Activated CD4-positive, CD25-positive, alpha-beta regulatory T cell treated with anti-CD3 and anti-CD28 coated beads, Interleukin-2, amount 50 U/mL, for 24 hours (primary cell): Measurements from ENCODE around the gene TEKTIP1.

ENCODE experiments used
- ATAC-seq, 2 donors: fragments of 150-1000 bp; cut with Tn5 transposase; one replicate each; pipeline ENCODE4 v1.10.0; 2021; ENCODE audit warnings: mild to moderate bottlenecking in 1 of 2, moderate library complexity in 1 of 2

The TEKTIP1 gene

DNA sequence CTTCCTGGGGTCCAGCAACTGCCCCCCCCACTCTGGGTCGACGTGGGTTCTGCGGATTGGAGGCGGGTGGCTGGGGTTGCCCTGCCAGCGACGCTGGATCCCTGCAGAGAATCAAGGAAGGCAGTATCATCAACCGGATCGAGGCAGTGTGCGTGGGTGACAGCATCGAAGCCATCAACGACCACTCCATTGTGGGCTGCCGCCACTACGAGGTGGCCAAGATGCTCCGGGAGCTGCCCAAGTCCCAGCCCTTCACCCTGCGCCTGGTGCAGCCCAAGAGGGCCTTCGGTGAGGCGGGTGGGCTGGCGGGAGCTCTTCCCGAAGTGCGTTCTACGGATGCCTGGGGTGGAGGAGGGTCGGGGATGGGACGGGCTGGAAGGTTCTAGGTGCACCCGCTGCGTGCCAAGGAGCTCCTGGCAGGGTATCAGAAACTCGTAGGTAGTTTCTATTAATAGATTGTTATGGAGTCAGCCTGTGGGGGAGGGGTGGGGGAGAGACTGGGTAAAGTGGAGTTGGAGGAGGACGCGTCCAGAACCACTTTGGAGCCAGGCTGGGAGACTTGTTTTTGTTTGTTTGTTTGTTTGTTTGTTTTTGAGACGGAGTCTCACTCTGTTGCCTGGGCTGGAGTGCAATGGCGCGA, 47.9 kb downstream of the TEKTIP1 start:
- no peak for ATAC-seq

DNA sequence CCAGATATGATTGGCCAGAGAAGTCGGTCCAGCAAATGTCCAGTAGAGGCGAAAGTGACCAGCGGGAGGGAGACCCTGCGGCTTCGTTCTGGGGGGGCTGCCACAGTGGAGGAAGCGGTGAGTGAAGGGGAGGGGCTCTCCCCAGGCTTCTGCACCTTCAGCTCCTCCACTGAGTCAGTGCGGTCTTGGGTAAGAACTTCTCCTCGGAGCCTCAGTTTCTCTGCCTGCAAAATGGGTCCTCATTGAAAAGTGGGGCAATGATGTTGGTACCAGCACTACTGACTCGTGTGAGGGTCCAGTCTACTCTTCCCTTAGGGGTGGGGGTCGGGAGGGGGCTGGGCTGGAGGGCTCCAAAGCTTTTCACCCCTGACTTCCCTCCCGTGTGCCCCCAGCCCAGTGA, 50.5 kb downstream of the TEKTIP1 start:
- no peak for ATAC-seq

DNA sequence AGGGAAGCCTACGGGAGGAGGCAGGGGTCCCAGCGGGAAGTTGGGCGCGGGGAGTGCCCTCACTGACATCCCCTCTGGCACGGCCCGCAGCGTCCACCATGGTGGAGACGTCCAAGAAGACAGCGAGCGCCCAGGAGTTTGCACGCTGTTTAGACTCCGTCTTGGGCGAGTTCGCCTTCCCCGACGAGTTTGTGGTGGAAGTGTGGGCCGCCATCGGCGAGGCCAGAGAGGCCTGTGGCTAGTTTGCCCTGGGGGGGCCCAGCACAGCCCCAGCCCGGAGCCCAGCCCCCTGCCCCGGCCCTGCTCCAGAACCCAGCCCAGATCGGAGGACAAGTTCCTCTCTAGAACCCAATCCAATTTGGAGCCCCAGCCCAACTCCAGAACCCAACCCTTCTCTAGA, 51.0 kb downstream of the TEKTIP1 start:
- no peak for ATAC-seq

GRCh38 chr19:3590991-3591659, 52.2 kb downstream of the TEKTIP1 start:
- no peak for ATAC-seq

- no peak for ATAC-seq
These were observed 53.1 kb downstream of the TEKTIP1 start for GRCh38 chr19:3591876-3592613.

- no peak for ATAC-seq
These were observed 54.2 kb downstream of the TEKTIP1 start for GRCh38 chr19:3593156-3593555.
